Neural cell (in vitro differentiated cells): ENCODE measurements around the gene MAML3. TPM values are rescaled to one million over a fixed set of nuclear protein-coding genes. Genes with fewer than 3 reads are reported as not detected.

Experiments
- polyA plus RNA-seq: library from polyadenylated mRNA; depleted of rRNA; stranded (reverse); fragments of >200 nt; gene quantifications from 2 replicates; pipeline ENCODE4 v1.2.3, GENCODE V29; 2014

The MAML3 gene
- polyA plus RNA-seq, 1 donor from 2014 or later, result 10.2 TPM

Other genes starting within 250 kb of the MAML3 start
- 264 and 320 TPM in 2 replicates for gene SCOC, start 219.5 kb upstream of the MAML3 start, polyA plus RNA-seq